ENCODE results near the gene KRT33B.
"Not testable (repeated sequence)": the region's sequence is repeated elsewhere in the genome, so short reads cannot be mapped to it uniquely, and the experiment has no call there.

The KRT33B gene

DNA sequence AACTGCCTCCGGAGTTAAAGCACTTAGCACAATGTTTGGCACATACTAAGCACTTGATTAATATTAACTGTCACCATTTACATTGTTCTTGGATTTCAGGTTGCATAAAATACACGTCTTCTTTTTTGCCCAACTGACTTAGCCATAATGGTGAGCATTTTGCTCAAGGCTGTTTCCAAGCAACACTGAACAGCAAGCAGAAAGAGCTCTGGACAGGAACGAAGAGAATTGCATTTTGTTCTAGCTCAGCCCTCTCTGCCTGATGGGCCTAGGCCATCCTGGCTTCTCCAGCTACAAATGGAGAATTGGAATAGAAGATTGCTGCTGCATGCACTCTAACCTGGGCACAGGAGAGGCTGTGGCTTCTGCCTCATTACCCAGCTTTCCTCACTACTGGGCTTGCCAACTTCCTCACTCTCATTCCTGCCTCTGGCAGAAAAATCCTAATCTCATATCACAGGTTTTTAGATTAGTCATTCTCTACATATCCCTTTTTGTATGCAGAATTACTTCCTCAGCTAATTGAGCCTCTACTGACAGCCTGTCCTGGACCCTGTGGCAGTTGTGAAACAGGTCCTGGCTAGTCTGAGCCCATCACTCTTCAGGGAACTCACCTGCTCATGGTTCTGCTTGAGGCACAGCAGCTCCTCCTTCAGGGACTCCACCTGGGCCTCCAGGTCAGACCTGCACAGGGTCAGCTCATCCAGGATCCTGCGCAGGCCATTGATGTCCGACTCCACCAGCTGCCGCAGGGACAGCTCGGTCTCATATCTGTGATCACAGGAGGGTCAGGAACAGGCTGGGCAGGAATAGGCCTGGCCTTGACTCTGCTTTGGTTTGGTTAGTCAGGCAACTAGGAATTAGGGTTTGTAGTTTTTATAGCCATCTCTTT is 21.5 kb downstream of the KRT33B start:
- H3K9me3 Mint-ChIP-seq, result peaks cover 2 to 3% of the 10 kb centered on the region in 2 donors
- ATAC-seq (replicated peaks) (no peak), DNase-seq (no peak)
- H3K27ac Mint-ChIP-seq, result no peak overlapping the region
- peaks cover 2 to 3% of the 10 kb centered on the region in 2 donors for H3K36me3 Mint-ChIP-seq
- H3K4me1 Mint-ChIP-seq, result no peaks in the 10 kb centered on the region
- peaks cover 17 to 36% of the 10 kb centered on the region in 2 donors for H3K27me3 Mint-ChIP-seq
- H3K4me3 Mint-ChIP-seq, result no peak overlapping the region

DNA sequence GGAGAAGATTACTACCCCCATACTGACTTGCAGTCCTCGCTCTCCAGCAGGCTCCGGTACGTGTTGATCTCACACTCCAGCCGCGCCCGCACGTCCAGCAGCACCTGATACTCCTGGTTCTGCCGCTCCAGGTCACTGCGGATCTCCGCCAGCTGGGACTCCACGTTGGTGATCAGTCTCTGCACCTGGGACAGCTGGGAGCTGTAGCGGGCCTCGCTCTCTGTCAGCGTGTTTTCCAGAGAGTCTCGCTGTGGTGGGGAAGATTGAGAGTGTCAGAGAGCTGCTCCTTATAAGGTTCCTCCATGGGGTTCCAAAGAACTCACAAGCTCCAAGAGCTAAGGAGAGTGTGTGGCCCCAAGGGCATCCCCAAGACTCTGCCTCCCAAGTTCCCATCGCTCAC is 23.2 kb downstream of the KRT33B start:
- peaks cover 7 to 26% of the 10 kb centered on the region in 2 donors for H3K27me3 Mint-ChIP-seq
- not testable (repeated sequence) for ATAC-seq (replicated peaks); DNase-seq; H3K27ac Mint-ChIP-seq; H3K36me3 Mint-ChIP-seq; H3K4me3 Mint-ChIP-seq; H3K4me1 Mint-ChIP-seq
- peaks cover 10% of the 10 kb centered on the region in 2 donors for H3K9me3 Mint-ChIP-seq

DNA sequence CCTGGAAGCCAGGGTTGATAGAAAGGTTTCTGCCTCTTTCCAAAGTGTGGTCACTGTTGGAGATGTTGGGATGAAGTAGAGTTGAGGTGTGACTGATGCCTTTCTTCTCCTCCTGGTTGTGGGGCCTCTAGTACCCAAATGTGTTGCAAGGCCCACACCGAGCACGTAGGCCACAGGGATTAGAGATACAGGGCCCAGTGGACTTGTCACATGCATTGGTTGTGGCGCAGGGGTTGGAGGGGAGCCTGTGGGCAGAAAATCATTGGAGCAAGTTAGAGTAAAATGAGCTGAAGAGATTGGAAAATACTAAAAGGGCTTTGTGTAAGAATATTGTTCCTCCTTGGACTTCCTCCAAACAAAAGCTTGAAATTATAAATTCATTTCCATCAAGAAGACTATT is 23.6 kb downstream of the KRT33B start:
- Mint-ChIP-seq H3K27me3 (peaks cover 7 to 22% of the 10 kb centered on the region in 2 donors), H3K9me3 (peaks cover 10% of the 10 kb centered on the region in 2 donors), H3K4me3 (no peak overlapping the region), H3K36me3 (peaks cover 3 to 5% of the 10 kb centered on the region in 2 donors), H3K4me1 (peaks cover 0 to under 1% of the 10 kb centered on the region in 2 donors), H3K27ac (no peak overlapping the region)
- ATAC-seq (replicated peaks) (no peak), DNase-seq (no peak)

DNA sequence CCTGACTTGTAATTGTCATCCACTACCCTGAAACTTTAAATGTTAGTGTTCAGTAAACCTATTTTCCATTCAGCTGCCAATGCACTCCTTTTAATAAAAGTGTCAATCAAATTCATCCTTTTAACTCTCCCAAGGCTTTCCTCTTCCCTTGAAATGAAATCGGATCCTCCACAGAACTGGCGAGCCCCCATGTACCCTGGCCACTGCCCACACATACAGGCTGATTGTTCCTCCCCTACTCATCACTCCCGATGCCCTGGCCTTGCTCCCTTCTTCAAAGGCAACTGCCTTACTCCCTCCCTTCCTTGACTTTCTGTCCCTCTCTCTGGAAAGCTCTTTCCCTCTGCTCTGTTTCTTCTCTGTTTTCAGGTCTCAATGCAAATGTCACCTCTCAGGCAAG is 26.6 kb downstream of the KRT33B start:
- H3K4me3 Mint-ChIP-seq, result no peak overlapping the region

DNA sequence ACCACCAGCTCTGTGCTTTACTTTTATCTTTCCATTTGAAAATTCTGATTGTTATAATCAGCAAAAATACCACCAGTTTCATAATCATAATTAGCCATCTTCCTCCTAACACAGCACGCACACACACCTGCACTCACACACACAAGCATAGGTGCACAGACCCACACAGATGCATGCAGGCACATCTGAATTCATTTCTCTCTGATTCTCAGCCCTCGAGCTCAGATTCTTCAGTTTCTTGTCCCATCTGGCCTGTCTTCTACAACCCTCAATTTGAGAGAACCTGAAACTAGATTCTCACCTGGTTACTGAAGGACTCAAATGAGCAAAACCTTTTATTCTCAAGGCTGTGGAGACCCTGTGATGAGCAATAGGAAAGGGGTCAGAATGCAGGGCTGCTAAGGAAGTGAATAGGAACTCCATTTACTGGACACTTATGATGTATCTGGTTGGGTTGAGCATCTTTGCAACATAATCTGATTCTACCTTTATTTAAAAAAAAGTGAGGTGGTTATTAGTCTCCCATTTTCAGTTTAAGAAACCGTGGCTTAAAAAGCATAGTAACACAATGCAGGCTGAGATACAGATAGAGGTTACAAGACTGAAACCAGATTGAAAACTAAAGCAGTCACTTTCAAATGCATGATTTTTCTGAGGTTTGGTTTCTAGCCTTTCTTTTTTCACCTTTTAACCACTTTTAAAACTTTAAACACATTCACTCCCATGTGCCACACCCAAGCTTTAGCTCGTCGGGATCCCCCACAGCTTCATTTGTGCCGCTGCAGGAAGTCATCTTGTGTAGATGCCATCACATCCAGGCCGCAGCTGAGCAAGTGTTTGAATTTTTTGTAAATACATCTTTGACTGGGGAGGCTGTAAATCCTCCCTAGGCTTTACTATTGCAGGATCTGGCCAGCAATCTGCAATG is 28.4 kb downstream of the KRT33B start:
- peaks cover 3 to 5% of the 10 kb centered on the region in 2 donors for H3K36me3 Mint-ChIP-seq
- ATAC-seq (replicated peaks) (no peak), DNase-seq (no peak)
- H3K4me1 Mint-ChIP-seq, result peaks cover 14 to 15% of the 10 kb centered on the region in 2 donors
- H3K9me3 Mint-ChIP-seq, result peaks cover 10% of the 10 kb centered on the region in 2 donors
- no peak overlapping the region for H3K4me3 Mint-ChIP-seq
- peaks cover 4 to 12% of the 10 kb centered on the region in 2 donors for H3K27me3 Mint-ChIP-seq
- H3K27ac Mint-ChIP-seq, result no peak overlapping the region

More for the DNA sequence above, 26.6 kb downstream of the KRT33B start:
- Mint-ChIP-seq H3K36me3 (peaks cover 3 to 5% of the 10 kb centered on the region in 2 donors), H3K4me1 (peaks cover 14 to 15% of the 10 kb centered on the region in 2 donors), H3K27me3 (peaks cover 7 to 18% of the 10 kb centered on the region in 2 donors), H3K27ac (no peak overlapping the region), H3K9me3 (peaks cover 10% of the 10 kb centered on the region in 2 donors)
- DNase-seq (no peak), ATAC-seq (replicated peaks) (no peak)

DNA sequence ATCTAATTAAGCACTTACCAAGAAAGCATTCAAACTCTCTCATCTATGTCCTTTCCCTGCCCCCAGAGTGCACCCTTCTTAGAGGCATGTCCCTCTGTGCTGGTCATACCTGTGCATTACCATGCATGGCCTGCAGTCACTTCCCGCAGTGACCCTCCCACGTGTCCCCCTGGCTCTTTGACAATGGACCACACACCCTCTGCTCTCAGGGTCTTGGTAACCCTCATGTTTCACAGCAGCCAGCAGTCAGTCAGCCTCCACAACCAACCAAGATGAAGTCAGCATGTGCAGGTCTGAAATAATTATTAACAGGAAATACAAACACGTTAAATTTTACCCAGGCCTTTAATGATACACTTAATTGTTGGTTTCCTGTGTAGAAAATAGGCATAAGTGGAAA is 29.1 kb downstream of the KRT33B start:
- no peak for ATAC-seq (replicated peaks)

DNA sequence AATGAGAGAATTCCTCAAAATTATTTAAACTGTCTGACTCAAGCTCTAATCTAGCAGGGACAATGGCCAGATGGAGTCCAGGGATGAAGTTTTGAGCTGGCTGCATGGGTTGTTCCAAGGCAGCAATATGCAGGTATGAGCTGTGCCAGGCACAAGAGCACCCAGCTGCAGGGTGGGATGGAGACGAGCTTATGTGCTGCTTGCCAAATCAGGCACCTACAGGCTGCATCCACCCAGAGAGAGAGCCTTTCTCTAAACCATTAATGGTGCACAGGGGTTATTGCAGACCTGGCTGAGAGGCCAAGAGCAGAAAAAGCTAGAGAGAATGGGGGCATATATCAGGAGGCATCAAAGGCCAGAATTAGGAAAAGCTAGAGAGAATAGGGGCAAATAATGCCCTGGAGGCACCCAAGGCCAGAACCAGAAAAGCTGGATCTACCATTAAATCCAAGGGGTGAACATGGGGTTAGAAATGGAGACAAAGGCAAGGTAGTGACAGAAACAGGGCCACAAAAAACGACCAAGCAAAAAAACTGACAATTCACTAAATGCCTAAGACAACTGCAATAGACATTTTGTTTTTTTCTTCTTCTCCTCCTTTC is 29.9 kb downstream of the KRT33B start:
- no peak for DNase-seq
- Mint-ChIP-seq H3K4me1 (peaks cover 16% of the 10 kb centered on the region in 2 donors), H3K9me3 (peaks cover 10% of the 10 kb centered on the region in 2 donors), H3K36me3 (peaks cover 3 to 5% of the 10 kb centered on the region in 2 donors), H3K27ac (no peak overlapping the region), H3K27me3 (peaks cover 13 to 24% of the 10 kb centered on the region in 2 donors), H3K4me3 (no peak overlapping the region)
- no peak for ATAC-seq (replicated peaks)

More for the DNA sequence above, 29.1 kb downstream of the KRT33B start:
- peaks cover 10% of the 10 kb centered on the region in 2 donors for H3K9me3 Mint-ChIP-seq
- no peak overlapping the region for H3K27ac Mint-ChIP-seq
- H3K4me3 Mint-ChIP-seq, result no peak overlapping the region
- H3K36me3 Mint-ChIP-seq, result peaks cover 3 to 5% of the 10 kb centered on the region in 2 donors
- no peak for DNase-seq
- H3K4me1 Mint-ChIP-seq, result peaks cover 14 to 15% of the 10 kb centered on the region in 2 donors
- peaks cover 8 to 16% of the 10 kb centered on the region in 2 donors for H3K27me3 Mint-ChIP-seq

DNA sequence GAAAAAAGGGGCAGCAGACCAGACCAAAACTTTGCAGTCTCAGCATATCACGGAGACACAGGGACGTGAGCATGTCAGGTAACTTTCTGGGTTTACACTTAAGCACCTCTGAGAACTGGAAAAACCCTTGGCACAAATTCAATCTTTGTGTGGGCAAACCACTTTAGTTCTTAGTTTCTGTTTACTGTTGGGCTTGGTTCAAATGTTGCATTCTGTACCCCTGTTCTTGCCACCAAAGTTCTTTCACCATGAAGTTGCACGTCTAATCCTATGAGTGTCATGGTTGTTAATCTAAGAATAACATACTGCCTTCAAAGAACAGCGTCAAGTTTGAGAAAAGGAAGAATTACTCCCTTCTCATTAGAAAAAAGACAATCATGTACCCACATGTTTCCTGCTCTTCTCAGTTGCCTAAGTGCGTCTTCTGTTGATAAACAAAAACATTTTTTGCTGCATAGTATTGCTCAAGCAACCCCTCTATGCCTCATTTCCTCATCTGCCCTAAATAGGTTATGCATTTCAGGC is 30.6 kb downstream of the KRT33B start:
- no peak overlapping the region for H3K27ac Mint-ChIP-seq
- H3K27me3 Mint-ChIP-seq, result peaks cover 16 to 28% of the 10 kb centered on the region in 2 donors
- ATAC-seq (replicated peaks) (peak in 1 of 2 donors; percentile 36), DNase-seq (no peak)
- H3K4me3 Mint-ChIP-seq, result no peak overlapping the region
- H3K9me3 Mint-ChIP-seq, result peaks cover 10 to 12% of the 10 kb centered on the region in 2 donors
- peaks cover 19 to 22% of the 10 kb centered on the region in 2 donors for H3K4me1 Mint-ChIP-seq
- H3K36me3 Mint-ChIP-seq, result peaks cover 3 to 5% of the 10 kb centered on the region in 2 donors

DNA sequence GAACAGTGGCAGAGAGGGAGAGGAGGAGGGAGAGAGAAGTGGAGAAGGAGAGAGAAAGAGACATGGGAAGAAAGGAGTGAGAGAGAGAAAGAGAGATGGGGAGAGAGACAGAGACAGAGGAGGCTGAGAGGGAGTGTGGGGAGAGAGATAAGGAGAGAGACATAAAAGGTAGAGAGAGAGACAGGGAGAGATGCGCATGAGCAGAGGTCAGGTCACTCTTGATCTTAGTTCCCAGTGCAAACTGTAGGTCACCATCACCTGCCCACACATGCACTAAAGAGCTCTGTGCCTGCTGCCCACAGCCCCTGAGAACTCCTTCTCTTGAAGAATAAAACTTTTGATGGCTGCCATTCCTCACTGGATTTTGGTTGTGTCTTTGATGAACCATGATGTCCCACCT is 33.9 kb downstream of the KRT33B start:
- DNase-seq (no peak), ATAC-seq (replicated peaks) (no peak)
- Mint-ChIP-seq H3K4me3 (no peak overlapping the region), H3K9me3 (peaks cover 0 to 6% of the 10 kb centered on the region in 2 donors), H3K4me1 (peaks cover 22 to 26% of the 10 kb centered on the region in 2 donors), H3K27ac (no peak overlapping the region), H3K27me3 (peaks cover 25 to 29% of the 10 kb centered on the region in 2 donors), H3K36me3 (no peaks in the 10 kb centered on the region)

DNA sequence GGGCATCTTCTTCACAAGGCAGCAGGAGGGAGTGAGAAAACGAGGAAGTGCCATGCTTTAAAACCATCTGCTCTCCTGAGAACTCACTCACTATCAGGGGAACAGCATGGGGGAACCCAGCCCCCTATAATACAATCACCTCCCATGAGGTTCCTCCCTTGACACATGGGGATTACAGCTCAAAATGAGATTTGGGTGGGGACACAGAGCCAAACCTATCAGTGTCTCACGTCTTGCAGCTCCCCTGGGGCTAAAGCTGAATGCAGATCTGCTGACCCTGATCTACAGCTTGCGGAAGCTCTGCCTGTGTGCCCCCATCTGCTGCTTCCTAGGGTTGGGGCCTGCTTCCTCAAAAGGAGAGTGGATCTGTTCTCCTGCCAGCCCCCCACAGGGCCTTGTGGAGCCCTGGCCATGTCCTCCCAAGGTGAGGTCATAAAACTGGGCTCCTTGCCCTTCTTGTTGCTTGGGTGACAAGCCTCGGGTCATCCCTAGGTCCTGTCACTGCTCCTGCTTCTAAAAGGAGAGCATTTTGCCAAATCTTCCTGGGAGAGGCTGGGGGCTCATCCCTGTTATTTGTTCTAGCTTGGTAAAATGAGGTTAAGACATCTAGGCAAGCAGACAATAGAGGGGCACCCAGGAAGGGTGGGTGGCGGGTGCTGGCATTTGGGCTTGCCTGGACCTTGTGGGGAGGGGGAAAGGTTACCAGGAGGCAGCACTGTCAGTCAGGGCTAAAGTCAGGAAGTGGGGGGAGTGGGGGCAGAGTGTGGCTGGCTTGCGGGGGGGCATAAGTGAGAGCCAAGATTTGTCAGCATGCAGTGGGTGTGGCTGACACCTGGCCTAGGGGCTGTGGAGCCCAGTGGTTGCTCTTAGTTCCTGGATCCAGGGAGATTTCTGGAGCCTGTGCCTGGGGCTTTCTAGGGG is 35.0 kb downstream of the KRT33B start:
- peaks cover 0 to 6% of the 10 kb centered on the region in 2 donors for H3K9me3 Mint-ChIP-seq
- H3K27ac Mint-ChIP-seq, result no peak overlapping the region
- peaks cover 23 to 29% of the 10 kb centered on the region in 2 donors for H3K27me3 Mint-ChIP-seq
- H3K36me3 Mint-ChIP-seq, result no peaks in the 10 kb centered on the region
- ATAC-seq (replicated peaks) (peak; percentile 29 to 38), DNase-seq (no peak)
- H3K4me3 Mint-ChIP-seq, result no peak overlapping the region
- H3K4me1 Mint-ChIP-seq, result peaks cover 14 to 16% of the 10 kb centered on the region in 2 donors

DNA sequence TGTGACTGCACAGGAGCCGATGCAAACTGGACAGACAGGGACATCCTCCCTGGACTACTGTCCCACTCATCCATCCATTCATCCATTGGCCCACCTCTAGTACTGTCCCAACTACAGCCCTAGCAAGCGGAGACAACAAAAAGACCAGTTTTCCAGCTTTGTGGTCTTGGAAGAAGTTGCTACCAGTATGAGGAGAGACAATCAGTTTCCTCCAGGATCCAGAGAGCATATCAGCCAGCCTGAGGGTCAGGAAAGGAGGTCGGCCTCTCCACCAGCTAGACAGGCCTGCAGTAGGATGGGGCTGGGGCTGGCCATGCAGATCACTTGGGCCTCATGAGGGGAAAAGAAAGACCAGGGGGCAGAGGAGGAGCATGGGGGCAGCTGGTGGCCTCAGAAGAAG is 35.8 kb downstream of the KRT33B start:
- no peaks in the 10 kb centered on the region for H3K36me3 Mint-ChIP-seq
- peaks cover 0 to 6% of the 10 kb centered on the region in 2 donors for H3K9me3 Mint-ChIP-seq
- no peak for DNase-seq
- no peak overlapping the region for H3K4me3 Mint-ChIP-seq
- peaks cover 21 to 29% of the 10 kb centered on the region in 2 donors for H3K27me3 Mint-ChIP-seq
- no peak overlapping the region for H3K27ac Mint-ChIP-seq
- H3K4me1 Mint-ChIP-seq, result peaks cover 9 to 14% of the 10 kb centered on the region in 2 donors
- ATAC-seq (replicated peaks), result no peak

DNA sequence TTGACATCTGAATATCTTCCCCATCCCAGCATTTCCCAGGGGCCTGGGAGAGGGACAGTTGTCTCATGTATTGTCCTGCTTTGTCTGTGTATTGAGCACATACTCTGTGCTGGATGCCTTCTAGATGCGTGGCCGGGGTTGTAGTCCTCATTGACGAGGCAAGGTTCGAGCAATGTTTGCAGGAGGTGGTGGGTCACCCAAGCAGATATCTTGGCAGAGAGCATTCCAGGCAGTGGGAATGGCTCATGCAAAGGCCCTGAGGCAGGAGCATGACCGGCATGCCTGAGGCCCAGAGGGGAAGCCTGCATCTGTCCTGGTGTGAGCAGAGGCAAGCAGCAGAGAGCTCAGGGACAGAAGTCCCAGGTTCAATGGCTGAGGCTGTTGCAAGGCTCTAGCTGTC is 36.5 kb downstream of the KRT33B start:
- Mint-ChIP-seq H3K27ac (no peak overlapping the region), H3K4me3 (no peak overlapping the region), H3K4me1 (peaks cover 9 to 12% of the 10 kb centered on the region in 2 donors), H3K27me3 (peaks cover 21 to 29% of the 10 kb centered on the region in 2 donors), H3K36me3 (no peaks in the 10 kb centered on the region), H3K9me3 (peaks cover 0 to 6% of the 10 kb centered on the region in 2 donors)
- ATAC-seq (replicated peaks) (no peak), DNase-seq (no peak)

DNA sequence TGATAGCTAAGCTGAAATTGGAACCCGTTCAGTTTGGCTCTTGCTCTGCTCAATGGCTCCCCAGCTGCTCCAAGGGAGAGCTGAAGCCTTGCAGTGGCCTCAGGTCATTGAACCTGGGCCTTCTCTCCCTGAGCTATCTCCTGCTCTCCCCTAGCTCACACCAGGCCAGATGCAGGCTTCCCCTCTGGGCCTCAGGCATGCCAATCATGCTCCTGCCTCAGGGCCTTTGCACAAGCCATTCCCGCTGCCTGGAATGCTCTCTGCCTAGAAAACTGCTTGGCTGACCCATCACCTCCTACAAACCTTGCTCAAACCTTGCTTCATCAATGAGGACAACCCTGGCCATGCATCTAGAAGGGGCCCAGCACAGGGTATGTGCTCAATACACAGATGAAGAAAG is 37.4 kb downstream of the KRT33B start:
- no peak for ATAC-seq (replicated peaks)
- Mint-ChIP-seq H3K36me3 (no peaks in the 10 kb centered on the region), H3K4me3 (no peak overlapping the region), H3K27me3 (peaks cover 21 to 29% of the 10 kb centered on the region in 2 donors), H3K27ac (no peak overlapping the region), H3K9me3 (peaks cover 0 to 6% of the 10 kb centered on the region in 2 donors), H3K4me1 (peaks cover 10 to 12% of the 10 kb centered on the region in 2 donors)
- no peak for DNase-seq

All from stimulated activated naive B cell treated with anti-CD40 and anti-IgM and Interleukin-4, amounts not matched to agents 10 μg/mL and 1 μg/mL and 100 μg/mL, for 72 hours (primary cell).